ENCODE data around the gene TBCA.

The TBCA gene

DNA sequence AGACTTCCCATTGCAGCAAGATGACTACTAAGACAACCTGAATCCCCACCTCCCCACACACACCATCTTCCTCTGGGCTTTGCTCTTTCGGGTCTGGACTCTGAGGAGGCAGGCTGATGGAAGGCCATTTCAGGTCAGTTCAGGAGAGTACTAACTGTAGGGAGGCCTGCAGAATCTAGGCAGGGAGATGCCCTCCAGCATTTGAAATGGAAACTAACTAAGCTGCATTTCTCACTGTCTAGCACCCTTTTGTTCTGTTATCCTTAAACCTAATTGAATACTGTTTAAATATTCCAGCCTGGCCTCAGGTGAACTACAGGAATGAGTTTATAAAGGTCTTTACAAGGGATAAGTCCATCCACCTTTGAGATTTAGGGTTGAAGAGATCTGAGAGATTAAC lies 4.9 kb upstream of the TBCA start:
- TF ChIP-seq, protein P1, sequence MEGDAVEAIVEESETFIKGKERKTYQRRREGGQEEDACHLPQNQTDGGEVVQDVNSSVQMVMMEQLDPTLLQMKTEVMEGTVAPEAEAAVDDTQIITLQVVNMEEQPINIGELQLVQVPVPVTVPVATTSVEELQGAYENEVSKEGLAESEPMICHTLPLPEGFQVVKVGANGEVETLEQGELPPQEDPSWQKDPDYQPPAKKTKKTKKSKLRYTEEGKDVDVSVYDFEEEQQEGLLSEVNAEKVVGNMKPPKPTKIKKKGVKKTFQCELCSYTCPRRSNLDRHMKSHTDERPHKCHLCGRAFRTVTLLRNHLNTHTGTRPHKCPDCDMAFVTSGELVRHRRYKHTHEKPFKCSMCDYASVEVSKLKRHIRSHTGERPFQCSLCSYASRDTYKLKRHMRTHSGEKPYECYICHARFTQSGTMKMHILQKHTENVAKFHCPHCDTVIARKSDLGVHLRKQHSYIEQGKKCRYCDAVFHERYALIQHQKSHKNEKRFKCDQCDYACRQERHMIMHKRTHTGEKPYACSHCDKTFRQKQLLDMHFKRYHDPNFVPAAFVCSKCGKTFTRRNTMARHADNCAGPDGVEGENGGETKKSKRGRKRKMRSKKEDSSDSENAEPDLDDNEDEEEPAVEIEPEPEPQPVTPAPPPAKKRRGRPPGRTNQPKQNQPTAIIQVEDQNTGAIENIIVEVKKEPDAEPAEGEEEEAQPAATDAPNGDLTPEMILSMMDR (IDR thresholded peaks at IDR 0.05; ENCODE audit: insufficient read depth, low read depth, low read length, missing control alignments): no peak
- no peak overlapping the region for H3K4me3 ChIP-seq (ENCODE audit: low read length)
- DNase-seq (ENCODE audit: low read depth): no peak

DNA sequence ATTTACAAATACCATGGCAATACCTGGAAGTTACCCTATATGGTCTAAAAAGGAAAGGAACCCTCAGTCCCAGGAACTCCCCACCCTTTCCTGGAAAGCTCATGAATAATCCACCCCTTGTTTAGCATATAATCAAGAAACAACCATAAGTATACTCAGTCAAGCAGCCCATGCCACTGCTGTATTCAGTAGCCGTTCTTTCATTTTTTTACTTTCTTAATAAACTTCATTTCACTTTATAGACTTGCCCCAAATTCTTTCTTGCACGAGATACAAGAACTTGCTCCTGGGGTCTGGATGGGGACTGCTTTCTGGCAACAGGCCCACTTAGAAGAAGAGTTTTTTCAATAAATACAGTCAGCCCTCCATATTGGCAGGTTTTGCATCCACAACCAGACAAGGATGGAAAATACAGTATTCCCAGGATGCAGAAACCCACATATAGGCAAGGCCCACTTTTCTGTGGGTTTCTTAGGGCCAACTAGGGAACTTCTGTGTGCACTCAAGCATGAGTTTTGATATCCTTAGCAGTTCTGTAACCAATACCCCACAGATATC lies 2.8 kb upstream of the TBCA start:
- no peak overlapping the region for H3K4me3 ChIP-seq (ENCODE audit: low read length)
- no peak for DNase-seq (ENCODE audit: low read depth)
- TF ChIP-seq, protein P1 (IDR thresholded peaks at IDR 0.05; ENCODE audit: insufficient read depth, low read depth, low read length, missing control alignments): no peak

DNA sequence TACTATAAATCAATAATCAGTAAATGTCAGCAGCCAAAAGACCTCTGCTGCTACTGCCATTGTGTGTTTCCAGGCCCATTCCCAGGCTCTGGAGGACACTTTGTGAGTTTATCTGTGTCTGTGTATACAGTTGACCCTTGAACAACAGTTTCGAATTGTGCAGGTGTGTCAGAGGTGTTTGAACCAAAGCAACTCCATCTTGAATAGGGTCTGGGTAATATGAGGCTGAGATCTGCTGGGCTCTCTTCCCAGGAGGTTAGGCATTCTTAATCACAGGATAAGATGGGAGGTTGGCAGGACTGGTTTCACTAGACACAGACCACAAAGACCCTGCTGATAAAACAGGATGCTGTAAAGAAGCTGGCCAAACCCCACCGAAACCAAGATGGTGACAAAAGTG lies 2.3 kb upstream of the TBCA start:
- H3K4me3 ChIP-seq (ENCODE audit: low read length): no peak overlapping the region
- DNase-seq (ENCODE audit: low read depth): no peak
- TF ChIP-seq, protein P1 (IDR thresholded peaks at IDR 0.05; ENCODE audit: insufficient read depth, low read depth, low read length, missing control alignments): no peak

DNA sequence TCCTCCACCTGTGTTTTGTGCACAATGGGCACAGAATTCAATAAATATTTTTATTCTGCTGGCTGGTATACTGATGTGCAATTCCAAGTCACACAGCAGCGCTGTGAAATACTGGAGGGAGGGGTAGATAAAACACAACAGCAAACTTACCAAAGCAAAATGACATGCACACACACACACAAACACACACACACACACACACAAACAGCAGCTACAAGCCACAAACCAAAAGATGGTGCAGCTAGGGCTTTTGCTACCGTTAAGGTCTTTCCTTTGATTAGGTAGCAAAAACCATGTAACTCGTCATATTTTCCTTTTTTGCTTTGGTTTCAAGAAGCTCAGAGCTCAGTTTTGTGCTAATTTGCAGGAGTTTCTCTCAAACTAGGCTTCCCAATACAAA lies 1.8 kb upstream of the TBCA start:
- DNase-seq (ENCODE audit: low read depth): no peak
- no peak overlapping the region for H3K4me3 ChIP-seq (ENCODE audit: low read length)
- TF ChIP-seq, protein P1 (IDR thresholded peaks at IDR 0.05; ENCODE audit: insufficient read depth, low read depth, low read length, missing control alignments): no peak

DNA sequence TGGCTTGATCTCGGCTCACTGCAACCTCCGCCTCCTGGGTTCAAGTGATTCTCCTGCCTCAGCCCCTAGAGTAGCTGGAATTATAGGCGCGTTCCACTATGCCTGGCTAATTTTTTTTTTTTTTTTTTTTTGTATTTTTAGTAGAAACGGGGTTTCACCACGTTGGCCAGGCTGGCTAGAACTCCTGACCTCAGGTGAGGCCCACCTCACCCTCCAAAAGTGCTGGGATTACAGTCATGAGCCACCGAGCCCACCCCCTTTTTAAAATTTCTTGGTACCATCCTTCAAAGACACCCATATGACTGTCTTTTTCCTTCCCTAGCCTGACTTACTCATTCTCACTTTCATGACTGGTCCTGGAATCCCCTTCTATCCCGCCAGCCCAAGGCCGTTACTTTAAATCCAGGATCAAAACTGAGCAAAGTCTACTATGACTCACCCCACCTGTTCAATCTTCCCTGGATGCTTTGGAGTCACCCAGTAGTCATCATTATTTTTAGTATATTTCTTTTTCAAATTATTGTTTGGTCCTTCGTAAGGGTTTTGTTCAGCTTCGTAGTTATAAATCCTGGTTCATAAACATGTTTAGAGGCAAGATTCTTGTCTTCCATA lies 1.2 kb upstream of the TBCA start:
- no peak overlapping the region for H3K4me3 ChIP-seq (ENCODE audit: low read length)
- TF ChIP-seq, protein P1 (IDR thresholded peaks at IDR 0.05; ENCODE audit: insufficient read depth, low read depth, low read length, missing control alignments): no peak
- DNase-seq (ENCODE audit: low read depth): peak; percentile 76

DNA sequence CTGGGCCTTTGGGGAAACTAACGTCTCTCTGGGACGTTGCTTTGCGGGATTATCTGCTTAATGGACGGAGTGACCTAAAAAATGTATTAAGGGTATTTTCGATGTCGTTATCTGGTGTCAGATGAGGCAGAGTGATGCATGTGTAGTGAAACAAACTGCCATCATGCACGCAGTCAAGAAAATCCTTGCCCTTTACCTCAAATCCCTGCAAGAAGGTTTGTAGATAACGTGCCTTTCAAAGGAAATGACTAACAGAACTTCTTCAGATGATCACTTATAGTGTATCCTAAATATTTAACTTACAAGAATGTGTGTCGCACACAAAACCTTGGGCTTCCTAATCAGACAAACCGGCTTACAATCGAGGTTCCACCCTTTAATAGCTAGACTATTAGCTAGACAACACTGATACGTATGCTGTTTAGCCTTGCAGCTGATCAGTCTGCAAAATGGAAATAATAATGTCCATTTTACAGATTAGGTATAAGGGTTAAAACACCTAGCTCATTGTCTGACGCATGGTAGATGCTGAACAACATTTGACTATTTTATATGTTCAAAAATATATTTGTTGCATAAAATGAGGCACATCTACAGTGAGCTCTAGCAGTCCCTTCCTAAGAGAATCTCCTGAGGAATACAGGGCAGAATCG lies 541 bp upstream of the TBCA start:
- DNase-seq (ENCODE audit: low read depth): no peak
- TF ChIP-seq, protein P1 (IDR thresholded peaks at IDR 0.05; ENCODE audit: insufficient read depth, low read depth, low read length, missing control alignments): no peak

More for the DNA sequence above, 541 bp upstream of the TBCA start:
- peak overlapping the region; percentile 85 for H3K4me3 ChIP-seq (ENCODE audit: low read length)

Data from epithelial cell of esophagus (primary cell).